Measurements from ENCODE around the gene MZT2B. TPM values are rescaled to one million over a fixed set of nuclear protein-coding genes. Genes with fewer than 3 reads are reported as not detected.
"Not testable (repeated sequence)": the region's sequence is repeated elsewhere in the genome, so short reads cannot be mapped to it uniquely, and the experiment has no call there.

MZT2B gene
- total and polyA plus RNA-seq, 7 donors = 65.3 to 160 (median 109) TPM

GRCh38 chr2:130141002-130141401 lies 41.1 kb upstream of the MZT2B start:
- 93 to 99% (median 94%) methylated on average over 4 of the region's 6 CpGs for WGBS, 3 donors
- ATAC-seq; H3K4me1 ChIP-seq; H3K36me3 ChIP-seq (ENCODE audit: insufficient read depth in 1 of 2, low read depth in 1 of 2); H3K4me3 ChIP-seq; DNase-seq; H3K27ac ChIP-seq; H3K9me3 ChIP-seq; intact Hi-C loops (cut with DNase I): not testable (repeated sequence)
- H3K27me3 ChIP-seq (ENCODE audit: insufficient read depth in 3 of 3, low read length in 2 of 3) = peaks cover 0 to 11% (median 4%) of the 10 kb centered on the region in 3 donors

GRCh38 chr2:130141645-130142370 lies 40.3 kb upstream of the MZT2B start:
- DNase-seq; H3K4me1 ChIP-seq; H3K27ac ChIP-seq; intact Hi-C loops (cut with DNase I); H3K9me3 ChIP-seq; ATAC-seq; H3K4me3 ChIP-seq; H3K36me3 ChIP-seq (ENCODE audit: insufficient read depth in 1 of 2, low read depth in 1 of 2): not testable (repeated sequence)
- peaks cover 0 to 13% (median 4%) of the 10 kb centered on the region in 3 donors for H3K27me3 ChIP-seq (ENCODE audit: insufficient read depth in 3 of 3, low read length in 2 of 3)
- WGBS, 3 donors = 88 to 90% (median 89%) methylated on average over 15 to 18 of the region's 22 CpGs

- intact Hi-C loops (cut with DNase I); H3K9me3 ChIP-seq; H3K4me3 ChIP-seq; DNase-seq; H3K4me1 ChIP-seq; H3K27ac ChIP-seq; ATAC-seq; H3K36me3 ChIP-seq (ENCODE audit: insufficient read depth in 1 of 2, low read depth in 1 of 2): not testable (repeated sequence)
- WGBS, 3 donors = 82 to 85% (median 85%) methylated on average over 10 to 13 of the region's 13 CpGs
- peaks cover 0 to 13% (median 4%) of the 10 kb centered on the region in 3 donors for H3K27me3 ChIP-seq (ENCODE audit: insufficient read depth in 3 of 3, low read length in 2 of 3)
Observed at GRCh38 chr2:130142396-130143265, 39.4 kb upstream of the MZT2B start.

- ATAC-seq; H3K4me1 ChIP-seq; intact Hi-C loops (cut with DNase I); H3K9me3 ChIP-seq; DNase-seq; H3K4me3 ChIP-seq; H3K36me3 ChIP-seq (ENCODE audit: insufficient read depth in 1 of 2, low read depth in 1 of 2); H3K27ac ChIP-seq: not testable (repeated sequence)
- 48 to 61% (median 52%) methylated on average over 16 to 22 of the region's 28 CpGs for WGBS, 3 donors
- H3K27me3 ChIP-seq (ENCODE audit: insufficient read depth in 3 of 3, low read length in 2 of 3) = peaks cover 0 to 13% (median 4%) of the 10 kb centered on the region in 3 donors
Observed at GRCh38 chr2:130143266-130144039, 38.6 kb upstream of the MZT2B start.

GRCh38 chr2:130145006-130145414 lies 37.1 kb upstream of the MZT2B start, which contains the start of gene CCDC74B:
Gene CCDC74B (minus strand): TSS chr2:130145112. CDS start chr2:130144996, 116 bp downstream.
- H3K36me3 ChIP-seq (ENCODE audit: insufficient read depth in 1 of 2, low read depth in 1 of 2); H3K27ac ChIP-seq; H3K9me3 ChIP-seq; intact Hi-C loops (cut with DNase I); H3K4me1 ChIP-seq: not testable (repeated sequence)
- DNase-seq (peak; percentile 62 to 67), ATAC-seq (peak; percentile 47 to 81 (median 76))
- WGBS, 3 donors = 5% methylated on average over 28 to 29 of the region's 30 CpGs
- Histone ChIP-seq H3K4me3 (peak within 1 kb of the TSS; percentile 57), H3K27me3 (ENCODE audit: insufficient read depth in 3 of 3, low read length in 2 of 3) (peaks cover 0 to 13% (median 4%) of the 10 kb centered on the region in 3 donors)

GRCh38 chr2:130148515-130148914 lies 33.5 kb upstream of the MZT2B start:
- H3K27ac ChIP-seq; intact Hi-C loops (cut with DNase I); DNase-seq; H3K9me3 ChIP-seq; H3K4me3 ChIP-seq; H3K4me1 ChIP-seq; ATAC-seq: not testable (repeated sequence)
- Histone ChIP-seq H3K27me3 (ENCODE audit: insufficient read depth in 3 of 3, low read length in 2 of 3) (peaks cover 0 to 13% (median under 1%) of the 10 kb centered on the region in 3 donors), H3K36me3 (ENCODE audit: insufficient read depth in 1 of 2, low read depth in 1 of 2) (peaks cover 0 to 17% of the 10 kb centered on the region in 2 donors)
- WGBS, 3 donors = 59 to 68% (median 61%) methylated on average over 6 of the region's 6 CpGs

Data from psoas muscle (tissue), 8 donors.